ENCODE results near the gene PLAAT4.
"Not testable (repeated sequence)": the region's sequence is repeated elsewhere in the genome, so short reads cannot be mapped to it uniquely, and the experiment has no call there.

The PLAAT4 gene

GRCh38 chr11:63547061-63547460, 10.5 kb downstream of the PLAAT4 start:
- no peak for DNase-seq

- no peak for DNase-seq
These were observed 11.6 kb downstream of the PLAAT4 start for GRCh38 chr11:63548178-63548577.

- DNase-seq, result no peak
These were observed 12.8 kb downstream of the PLAAT4 start for GRCh38 chr11:63549411-63549810.

GRCh38 chr11:63550156-63550700, 13.6 kb downstream of the PLAAT4 start:
- DNase-seq, result not testable (repeated sequence)

GRCh38 chr11:63551091-63551888, 14.7 kb downstream of the PLAAT4 start:
- peak in 1 of 2 experiments; percentile 19 for DNase-seq

- DNase-seq, result no peak
These were observed 15.3 kb downstream of the PLAAT4 start for GRCh38 chr11:63551889-63552266.

GRCh38 chr11:63552921-63553320, 16.3 kb downstream of the PLAAT4 start:
- DNase-seq, result no peak

GRCh38 chr11:63553759-63554158, 17.2 kb downstream of the PLAAT4 start:
- peak; percentile 29 to 51 for DNase-seq

- DNase-seq, result no peak
These were observed 18.2 kb downstream of the PLAAT4 start for GRCh38 chr11:63554877-63555223.

- no peak for DNase-seq
These were observed 19.9 kb downstream of the PLAAT4 start for GRCh38 chr11:63556404-63557013.

- no peak for DNase-seq
These were observed 21.0 kb downstream of the PLAAT4 start for GRCh38 chr11:63557570-63557969.

GRCh38 chr11:63558459-63559157, 22.0 kb downstream of the PLAAT4 start:
- DNase-seq, result no peak

- DNase-seq, result no peak
These were observed 24.0 kb downstream of the PLAAT4 start for GRCh38 chr11:63560506-63561180.

GRCh38 chr11:63563201-63564055, 26.8 kb downstream of the PLAAT4 start, which contains the start of gene PLAAT2:
Gene PLAAT2, minus strand, starts transcription at chr11:63563379. Its CDS starts 55 bp downstream, at chr11:63563324.
- no peak for DNase-seq

- peak in 1 of 2 experiments; percentile 12 for DNase-seq
These were observed 27.6 kb downstream of the PLAAT4 start for GRCh38 chr11:63564056-63564774.

GRCh38 chr11:63564784-63565350, 28.3 kb downstream of the PLAAT4 start:
- no peak for DNase-seq

GRCh38 chr11:63567044-63567840, 30.6 kb downstream of the PLAAT4 start:
- DNase-seq, result peak in 1 of 2 experiments; percentile 72

- no peak for DNase-seq
These were observed 33.0 kb downstream of the PLAAT4 start for GRCh38 chr11:63569570-63569969.

GRCh38 chr11:63572026-63572688, 35.5 kb downstream of the PLAAT4 start:
- DNase-seq, result no peak

All from stimulated activated CD4-positive, alpha-beta T cell treated with anti-CD3 and anti-CD28 coated beads, Interleukin-4, amount 100 ng/mL, for 4 hours (primary cell).